GM12874 (cell line): ENCODE measurements around the gene ITGB5.

Experiments
- TF ChIP-seq, protein P1 (sequence below): IDR thresholded peaks from 2 replicates; pipeline ENCODE4 v1.5.1; 2011; ENCODE audit warnings: low read depth, mild to moderate bottlenecking, control low read depth, low read length, moderate library complexity; ENCODE audit not compliant: insufficient read depth

ITGB5 gene

DNA sequence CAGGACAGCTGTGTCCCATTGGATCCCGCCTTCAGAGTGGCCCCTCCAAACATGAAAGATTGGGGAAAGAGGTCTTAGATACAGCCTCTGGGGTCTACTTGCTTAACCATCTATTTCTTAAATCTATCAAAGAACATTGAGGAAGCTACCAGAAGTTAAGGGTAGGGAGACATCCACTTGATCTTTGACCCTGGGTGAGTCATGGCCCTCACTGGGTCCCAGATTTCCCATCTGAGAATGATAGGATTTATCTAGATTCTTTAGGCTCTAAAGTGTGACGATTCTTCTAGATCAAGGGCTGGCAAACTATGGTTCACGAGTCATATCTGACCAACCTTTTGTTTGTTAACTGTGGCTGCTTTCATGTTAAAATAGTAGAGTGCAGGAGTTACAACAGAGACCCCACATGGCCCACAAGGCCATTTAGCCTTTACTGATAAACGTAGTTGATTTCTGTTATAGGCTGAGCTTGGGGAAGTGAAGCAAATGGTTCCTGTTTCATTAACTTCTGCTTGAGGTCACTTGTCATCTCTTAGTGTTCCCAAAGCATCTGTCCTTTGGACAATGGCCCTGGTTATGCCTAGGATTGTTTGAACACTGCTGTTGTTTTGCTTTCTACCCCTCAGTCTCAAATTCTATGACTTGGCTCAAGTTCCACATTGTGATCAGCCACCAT, 39.4 kb upstream of the ITGB5 start:
- TF ChIP-seq, protein P1, sequence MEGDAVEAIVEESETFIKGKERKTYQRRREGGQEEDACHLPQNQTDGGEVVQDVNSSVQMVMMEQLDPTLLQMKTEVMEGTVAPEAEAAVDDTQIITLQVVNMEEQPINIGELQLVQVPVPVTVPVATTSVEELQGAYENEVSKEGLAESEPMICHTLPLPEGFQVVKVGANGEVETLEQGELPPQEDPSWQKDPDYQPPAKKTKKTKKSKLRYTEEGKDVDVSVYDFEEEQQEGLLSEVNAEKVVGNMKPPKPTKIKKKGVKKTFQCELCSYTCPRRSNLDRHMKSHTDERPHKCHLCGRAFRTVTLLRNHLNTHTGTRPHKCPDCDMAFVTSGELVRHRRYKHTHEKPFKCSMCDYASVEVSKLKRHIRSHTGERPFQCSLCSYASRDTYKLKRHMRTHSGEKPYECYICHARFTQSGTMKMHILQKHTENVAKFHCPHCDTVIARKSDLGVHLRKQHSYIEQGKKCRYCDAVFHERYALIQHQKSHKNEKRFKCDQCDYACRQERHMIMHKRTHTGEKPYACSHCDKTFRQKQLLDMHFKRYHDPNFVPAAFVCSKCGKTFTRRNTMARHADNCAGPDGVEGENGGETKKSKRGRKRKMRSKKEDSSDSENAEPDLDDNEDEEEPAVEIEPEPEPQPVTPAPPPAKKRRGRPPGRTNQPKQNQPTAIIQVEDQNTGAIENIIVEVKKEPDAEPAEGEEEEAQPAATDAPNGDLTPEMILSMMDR: no peak

DNA sequence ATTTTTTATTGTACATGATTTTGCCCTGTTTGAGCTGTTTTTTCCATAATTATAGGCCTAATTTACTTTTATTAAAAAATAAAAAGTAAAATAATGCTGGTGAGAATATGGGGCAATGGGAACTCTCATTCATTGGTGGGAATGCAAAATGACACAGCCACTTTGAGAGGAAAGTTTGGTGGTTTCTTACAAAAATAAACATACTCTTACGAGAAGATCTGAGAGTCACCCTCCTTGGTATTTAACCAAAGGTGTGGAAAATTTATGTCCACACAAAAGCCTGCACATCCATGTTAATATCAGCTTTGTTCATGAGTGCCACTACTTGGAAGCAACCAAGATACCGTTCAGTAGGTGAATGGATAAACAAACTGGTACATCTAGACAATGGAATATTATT, 37.6 kb upstream of the ITGB5 start:
- TF ChIP-seq, protein P1: no peak

DNA sequence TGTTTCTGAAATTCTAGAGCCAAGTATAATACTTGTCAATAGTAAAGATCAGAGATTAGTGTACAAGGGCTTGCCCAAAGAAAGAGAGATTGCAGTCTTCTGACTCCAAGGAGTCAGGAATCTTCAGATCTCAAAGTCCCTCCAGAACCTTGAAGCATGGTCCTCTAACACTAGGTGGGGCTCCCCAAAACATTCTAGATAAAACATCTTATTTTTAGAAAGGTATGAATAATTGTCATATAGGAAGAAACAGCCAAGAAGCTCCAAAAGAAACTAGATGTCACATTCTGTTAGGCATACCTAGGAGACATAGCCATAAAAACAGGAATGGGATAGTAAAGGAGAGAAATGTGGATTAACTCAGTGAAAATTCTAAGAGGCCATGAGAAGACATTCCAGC, 36.7 kb upstream of the ITGB5 start:
- TF ChIP-seq, protein P1: no peak

DNA sequence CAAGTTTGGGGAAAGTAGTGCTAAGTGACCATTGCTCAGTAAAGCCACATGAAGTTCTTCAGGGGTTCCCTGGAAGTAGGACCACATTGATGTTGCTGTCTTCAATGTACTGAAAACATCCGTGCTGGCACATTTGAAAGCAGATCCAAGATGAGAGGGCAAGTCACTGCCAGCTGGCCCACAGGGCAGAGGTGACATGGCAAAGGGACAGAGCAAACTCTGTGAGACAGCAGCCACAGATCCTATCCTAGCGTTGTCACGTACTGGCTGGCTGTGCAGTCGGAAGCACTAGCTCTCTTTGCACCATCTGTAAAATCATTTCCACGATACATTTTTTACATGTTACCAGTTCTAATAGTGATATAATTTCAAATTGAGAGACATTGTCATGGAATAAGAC, 33.6 kb upstream of the ITGB5 start:
- TF ChIP-seq, protein P1: no peak

DNA sequence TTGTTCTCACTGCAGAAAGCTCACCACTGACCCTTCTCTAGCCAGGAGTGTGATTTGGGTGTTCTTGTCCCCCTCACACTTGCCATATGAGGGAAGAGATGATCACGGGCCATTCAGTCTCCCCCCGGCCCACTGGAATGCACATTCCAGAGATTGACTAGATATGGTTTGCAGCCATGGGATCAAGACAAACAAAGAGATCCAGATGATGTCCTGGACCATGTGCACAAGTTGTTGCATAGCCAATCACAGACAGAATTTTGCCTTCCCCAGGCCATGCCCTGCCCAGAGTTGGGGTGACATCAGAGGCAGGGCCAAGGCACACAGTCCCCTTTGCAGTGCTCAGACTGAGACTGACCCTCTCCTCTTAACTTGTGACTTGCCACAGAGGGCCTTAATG, 32.6 kb upstream of the ITGB5 start:
- TF ChIP-seq, protein P1: no peak

DNA sequence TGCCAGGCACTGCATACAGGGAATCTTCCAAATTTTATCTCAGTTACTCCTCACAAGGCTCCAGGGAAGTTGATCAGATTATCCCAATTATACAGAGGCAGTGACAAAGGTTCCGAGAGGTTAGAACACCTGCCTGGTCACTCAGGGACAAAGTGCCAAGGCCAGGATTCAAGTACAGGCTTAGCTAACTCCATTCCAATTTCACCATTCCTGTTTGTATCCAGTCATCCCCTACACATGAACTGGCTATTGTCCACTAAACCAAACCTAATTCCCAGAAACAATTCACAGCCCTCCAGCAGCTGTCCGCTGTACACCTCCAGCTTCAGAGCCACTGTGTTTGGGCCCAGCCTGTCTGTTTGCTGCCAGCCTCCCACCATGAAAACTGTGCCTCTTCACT, 31.4 kb upstream of the ITGB5 start:
- TF ChIP-seq, protein P1: no peak

DNA sequence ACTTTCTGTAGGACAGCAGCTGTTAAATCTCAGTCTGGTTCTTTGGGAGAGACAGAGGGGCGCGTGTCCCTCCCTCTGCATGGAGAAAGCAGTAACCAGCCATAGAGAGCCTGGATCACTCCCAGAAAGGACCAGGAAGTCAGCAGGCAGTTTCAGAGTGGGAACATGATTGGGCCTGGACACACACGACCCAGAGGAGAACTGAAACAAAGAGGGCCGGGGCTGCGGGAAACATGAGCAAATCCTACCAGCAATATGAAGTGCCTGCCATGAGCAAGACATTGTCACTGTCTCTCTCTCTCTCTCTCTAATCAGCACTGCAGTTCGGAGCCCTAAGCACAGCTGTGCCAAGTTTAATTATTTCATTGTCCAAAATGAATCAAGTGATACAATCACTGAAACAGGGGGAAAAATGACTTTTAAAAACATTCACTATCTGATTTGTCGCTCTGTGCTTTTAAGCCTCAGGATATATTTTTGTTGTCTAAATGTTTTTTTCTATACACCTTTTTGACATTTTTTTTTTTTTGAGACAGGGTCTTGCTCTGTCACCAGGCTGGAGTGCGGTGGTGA, 29.8 kb upstream of the ITGB5 start:
- TF ChIP-seq, protein P1: no peak
